SU-DHL-6 (cell line): ENCODE results near the gene SORCS2.

Experiments
- CTCF ChIP-seq: fragments of 200-600 bp; sonication (generic); IDR thresholded peaks from one replicate; pipeline ENCODE4 v1.5.1; 2017; ENCODE audit warnings: antibody characterized with exemption, mild to moderate bottlenecking, low read length, moderate library complexity; ENCODE audit not compliant: insufficient read depth, poor library complexity, severe bottlenecking
- EZH2phosphoT487 ChIP-seq: fragments of 200-600 bp; sonication (generic), shearing (Covaris generic); conservative IDR thresholded peaks from 2 replicates; pipeline ENCODE4 v1.6.1; 2018; ENCODE audit warnings: mild to moderate bottlenecking, antibody characterized with exemption, low read length, moderate library complexity, mixed read lengths

GRCh38 chr4:7750523-7750922 is 558.2 kb downstream of the SORCS2 start:
- no peak for TF ChIP-seq CTCF
- TF ChIP-seq EZH2phosphoT487: no peak
